HCT116 (cell line): Measurements from ENCODE around the gene CHD2. TPM values are rescaled to one million over a fixed set of nuclear protein-coding genes. Genes with fewer than 3 reads are reported as not detected.

Source experiments
- ATAC-seq: fragments of 200-7000 bp; cut with Tn5 transposase; 2 replicates; pipeline ENCODE4 v1.9.1; 2020; ENCODE audit warnings: mild to moderate bottlenecking, moderate library complexity
- BruUV-seq: library from RNA; stranded (reverse); fragments of 400-500 nt; replicated peaks from 2 replicates; lab custom pipeline; 2021; lab: Mats Ljungman, UMichigan
- CTCF ChIA-PET: fragments of 300-600 bp; sonication (Branson Sonifier 250); formaldehyde crosslinking; loops from one replicate; lab custom pipeline; 2021; ENCODE audit warnings: antibody characterized with exemption; lab: Charles Lee
- POLR2A ChIA-PET: fragments of 300-600, 350-600 bp; sonication (Branson Sonifier 250); formaldehyde crosslinking; loops from one replicate; lab custom pipeline; 2021; ENCODE audit warnings: antibody characterized with exemption; lab: Charles Lee
- RAD21 ChIA-PET, 2 experiments: fragments of 300-600 bp; sonication (Branson Sonifier 250); formaldehyde crosslinking; loops; one replicate each; lab custom pipeline; 2023; ENCODE audit warnings: low total read pairs in 2 of 2; ENCODE audit not compliant: uncharacterized antibody in 2 of 2, unreplicated experiment in 2 of 2, low non-redundant PET in 1 of 2; lab: Charles Lee
- DNase-seq: peaks from one replicate; pipeline ENCODE4 v3.0.0-alpha.2; 2010; ENCODE audit warnings: low read depth, low spot score
- H2AFZ ChIP-seq: fragments of 200-600 bp; shearing (Covaris generic), sonication (generic); 2 replicates; pipeline ENCODE4 v1.6.1; 2017; ENCODE audit warnings: low read depth, mixed run types, mixed read lengths, antibody characterized with exemption, low read length; ENCODE audit not compliant: poor library complexity, severe bottlenecking
- H3K27ac ChIP-seq: 2 replicates; pipeline ENCODE4 v1.5.1; 2012; ENCODE audit warnings: low read depth, low read length
- H3K27me3 ChIP-seq: fragments of 200-600 bp; sonication (generic); 2 replicates; pipeline ENCODE4 v1.6.1; 2016; ENCODE audit warnings: mixed run types, low read length, mixed read lengths; ENCODE audit not compliant: insufficient read depth
- H3K36me3 ChIP-seq, 2 experiments: fragments of 200-500 bp in 1 of 2; fragments of 200-600 bp in 1 of 2; sonication (Bioruptor generic) in 1 of 2; sonication (generic) in 1 of 2; 2 replicates each; pipeline versions ENCODE4 v1.5.1 to v1.6.1; 2014 to 2016; ENCODE audit warnings: low read length in 2 of 2, inconsistent platforms in 1 of 2, mixed read lengths in 1 of 2, mixed run types in 1 of 2; ENCODE audit not compliant: insufficient read depth in 2 of 2, control insufficient read depth in 1 of 2
- H3K4me1 ChIP-seq, 2 experiments: fragments of 200-600 bp in 1 of 2; sonication (generic) in 1 of 2; 2 replicates each; pipeline versions ENCODE4 v1.5.1 to v1.6.1; 2012 to 2017; ENCODE audit warnings: low read length in 2 of 2, inconsistent platforms in 1 of 2, mild to moderate bottlenecking in 1 of 2, mixed read lengths in 1 of 2, mixed run types in 1 of 2, moderate library complexity in 1 of 2; ENCODE audit not compliant: insufficient read depth in 2 of 2, control insufficient read depth in 1 of 2
- H3K4me2 ChIP-seq: fragments of 200-600 bp; sonication (generic); 2 replicates; pipeline ENCODE4 v1.6.1; 2017; ENCODE audit warnings: mixed run types, low read length, mixed read lengths
- H3K4me3 ChIP-seq, 2 experiments: fragments of 200-600 bp in 1 of 2; sonication (generic) in 1 of 2; replicated peaks in 1 of 2; 2 replicates each; pipeline ENCODE4 v1.5.1; 2011 to 2016; ENCODE audit warnings: low read length in 2 of 2, control low read depth in 1 of 2, low read depth in 1 of 2, mild to moderate bottlenecking in 1 of 2, mixed read lengths in 1 of 2, mixed run types in 1 of 2
- H3K79me2 ChIP-seq: fragments of 200-600 bp; sonication (generic); 2 replicates; pipeline ENCODE4 v1.6.1; 2017; ENCODE audit warnings: mild to moderate bottlenecking, mixed run types, low read length, moderate library complexity, mixed read lengths; ENCODE audit not compliant: insufficient read depth
- H3K9ac ChIP-seq: fragments of 200-600 bp; sonication (generic); 2 replicates; pipeline ENCODE4 v1.6.1; 2016; ENCODE audit warnings: low read length, mixed read lengths
- H3K9me2 ChIP-seq: fragments of 200-600 bp; sonication (generic), shearing (Covaris generic); 2 replicates; pipeline ENCODE4 v1.6.1; 2017; ENCODE audit warnings: mixed run types, mild to moderate bottlenecking, moderate library complexity; ENCODE audit not compliant: insufficient read depth
- H3K9me3 ChIP-seq, 2 experiments: fragments of 200-500 bp in 1 of 2; fragments of 200-600 bp in 1 of 2; sonication (Bioruptor generic) in 1 of 2; sonication (generic) in 1 of 2; 2 replicates each; pipeline ENCODE4 v1.6.1; 2014 to 2017; ENCODE audit warnings: low read length in 2 of 2, mixed read lengths in 2 of 2, inconsistent platforms in 1 of 2, low read depth in 1 of 2, mild to moderate bottlenecking in 1 of 2, mixed run types in 1 of 2, moderate library complexity in 1 of 2; ENCODE audit not compliant: control insufficient read depth in 1 of 2, insufficient read depth in 1 of 2
- H4K20me1 ChIP-seq: fragments of 200-600 bp; sonication (generic), shearing (Covaris generic); 2 replicates; pipeline ENCODE4 v1.6.1; 2017; ENCODE audit warnings: mixed run types, mild to moderate bottlenecking, moderate library complexity; ENCODE audit not compliant: insufficient read depth
- CBX3 ChIP-seq: IDR thresholded peaks from 2 replicates; pipeline ENCODE4 v1.6.1; 2012; ENCODE audit warnings: low read depth
- CEBPB ChIP-seq: IDR thresholded peaks from 2 replicates; pipeline ENCODE4 v1.6.1; 2012; ENCODE audit warnings: low read depth
- ELF1 ChIP-seq: IDR thresholded peaks from 2 replicates; pipeline ENCODE4 v1.6.1; 2012; ENCODE audit warnings: low read depth, borderline replicate concordance
- EZH2 ChIP-seq: fragments of 200-600 bp; sonication (generic); IDR thresholded peaks from 2 replicates; pipeline ENCODE4 v1.6.1; 2017; ENCODE audit warnings: antibody characterized with exemption, mixed run types
- EZH2phosphoT487 ChIP-seq: fragments of 200-600 bp; IDR thresholded peaks from 2 replicates; pipeline ENCODE4 v1.6.1; 2018; ENCODE audit warnings: antibody characterized with exemption, borderline replicate concordance
- FOSL1 ChIP-seq: IDR thresholded peaks from 2 replicates; pipeline ENCODE4 v1.6.1; 2012; ENCODE audit warnings: low read depth
- MAX ChIP-seq: IDR thresholded peaks from 2 replicates; pipeline ENCODE4 v1.6.1; 2012
- POLR2A ChIP-seq: IDR thresholded peaks from 2 replicates; pipeline ENCODE4 v1.7.0; 2011; ENCODE audit warnings: borderline replicate concordance; ENCODE audit not compliant: insufficient read depth, insufficient read length; ENCODE audit errors: extremely low read depth
- POLR2AphosphoS5 ChIP-seq: IDR thresholded peaks from 2 replicates; pipeline ENCODE4 v1.6.1; 2011; ENCODE audit warnings: mild to moderate bottlenecking, low read depth, low read length, moderate library complexity
- RAD21 ChIP-seq: IDR thresholded peaks from 2 replicates; pipeline ENCODE4 v1.6.1; 2012; ENCODE audit warnings: low read depth, mild to moderate bottlenecking
- SIN3A ChIP-seq: IDR thresholded peaks from 2 replicates; pipeline ENCODE4 v1.6.1; 2012; ENCODE audit warnings: low read depth
- SRF ChIP-seq: IDR thresholded peaks from 2 replicates; pipeline ENCODE4 v1.6.1; 2012; ENCODE audit warnings: low read depth
- YY1 ChIP-seq: IDR thresholded peaks from 2 replicates; pipeline ENCODE4 v1.6.1; 2011; ENCODE audit warnings: low read length, low read depth, moderate library complexity, mild to moderate bottlenecking; ENCODE audit not compliant: insufficient replicate concordance; ENCODE audit errors: extremely low read depth
- ZBTB33 ChIP-seq: IDR thresholded peaks from 2 replicates; pipeline ENCODE4 v1.6.1; 2011; ENCODE audit warnings: mild to moderate bottlenecking, low read length, moderate library complexity; ENCODE audit not compliant: insufficient replicate concordance; ENCODE audit errors: extremely low read depth
- ZNF274 ChIP-seq: fragments of 200-500 bp; sonication (Bioruptor generic); IDR thresholded peaks from 2 replicates; pipeline ENCODE4 v1.6.1; 2014; ENCODE audit warnings: mild to moderate bottlenecking, low read depth, low read length, inconsistent platforms
- intact Hi-C: fragments of 100-400 bp; cut with micrococcal nuclease; formaldehyde crosslinking; loops from 2 replicates; pipeline ENCODE4 v1.10.0; 2022
- total RNA-seq: library from RNA; stranded (reverse); gene quantifications from one replicate; pipeline ENCODE4 v1.2.1, GENCODE V29; 2021; ENCODE audit not compliant: unreplicated experiment

Gene CHD2
- total RNA-seq, 1 experiment from 2014 or later = 116 TPM

- intact Hi-C loops = loop anchor here (5.0 kb wide), 1 partner anchor 1288 kb away; no protein-coding TSS in a partner anchor
- no peak overlapping the region for H3K4me3 ChIP-seq
- H3K4me2 ChIP-seq = no peak overlapping the region
- no TSS peak for BruUV-seq
- POLR2A ChIA-PET = no interaction called here
- no peak for TF ChIP-seq EZH2phosphoT487
- TF ChIP-seq EZH2 = no peak
- no peak for TF ChIP-seq FOSL1
- TF ChIP-seq YY1 = no peak
- TF ChIP-seq RAD21 = no peak
- no peak for TF ChIP-seq ELF1
- H3K9me3 ChIP-seq = no peaks in the 10 kb centered on the region
- RAD21 ChIA-PET = no interaction called here
- H3K27me3 ChIP-seq = no peaks in the 10 kb centered on the region
- no peaks in the 10 kb centered on the region for H4K20me1 ChIP-seq
- CTCF ChIA-PET = no interaction called here
- H2AFZ ChIP-seq = no peak overlapping the region
- no peaks in the 10 kb centered on the region for H3K79me2 ChIP-seq
- DNase-seq = no peak
- H3K36me3 ChIP-seq = no peaks in the 10 kb centered on the region
- no peak overlapping the region for H3K27ac ChIP-seq
- no peak for ATAC-seq
- H3K9ac ChIP-seq = no peak overlapping the region
- H3K9me2 ChIP-seq = no peaks in the 10 kb centered on the region
- H3K4me1 ChIP-seq = peaks cover 0 to 9% of the 10 kb centered on the region in 2 experiments; a peak in 1 of 4 replicates
Measured at GRCh38 chr15:93034512-93034911, 134.4 kb downstream of the CHD2 start.

- no peak for DNase-seq
- no TSS peak for BruUV-seq
- Histone ChIP-seq H3K27ac (no peak overlapping the region), H3K79me2 (no peaks in the 10 kb centered on the region), H3K36me3 (no peaks in the 10 kb centered on the region), H3K9ac (no peak overlapping the region), H3K4me2 (peak overlapping the region; percentile 36), H3K4me1 (peaks cover 0 to 9% of the 10 kb centered on the region in 2 experiments; a peak in 1 of 4 replicates), H4K20me1 (no peaks in the 10 kb centered on the region), H3K27me3 (no peaks in the 10 kb centered on the region), H3K9me2 (no peaks in the 10 kb centered on the region), H3K9me3 (no peaks in the 10 kb centered on the region), H2AFZ (peak overlapping the region; percentile 80), H3K4me3 (no peak overlapping the region)
- intact Hi-C loops = no loop called here
- POLR2A ChIA-PET = no interaction called here
- RAD21 ChIA-PET = interaction anchor here in 1 of 2 experiments (1.9 kb wide), 1 partner anchor 1085 kb away, joined by 4 read pairs; no protein-coding TSS in a partner anchor
- CTCF ChIA-PET = interaction anchor here (1.1 to 3.1 kb wide), 2 partner anchors 1082 to 1084 kb away, joined by 5 to 17 read pairs; no protein-coding TSS in a partner anchor
- peak; percentile 48 for ATAC-seq
- no peak for TF ChIP-seq FOSL1
- no peak for TF ChIP-seq SRF
- TF ChIP-seq CEBPB = no peak
- no peak for TF ChIP-seq EZH2
- TF ChIP-seq MAX = no peak
- TF ChIP-seq EZH2phosphoT487 = no peak
- TF ChIP-seq POLR2A = no peak
- no peak for TF ChIP-seq ZNF274
- no peak for TF ChIP-seq ZBTB33
- TF ChIP-seq ELF1 = no peak
- TF ChIP-seq CBX3 = no peak
- no peak for TF ChIP-seq POLR2AphosphoS5
- TF ChIP-seq SIN3A = no peak
Measured at GRCh38 chr15:93035092-93035915, 135.2 kb downstream of the CHD2 start.
